Neural cell (in vitro differentiated cells): ENCODE results near the gene ZC3H12C.

Experiments used
- CTCF ChIP-seq: fragments of 450-650 bp; IDR thresholded peaks from 2 replicates; pipeline ENCODE4 v1.5.1; 2014; ENCODE audit warnings: antibody characterized with exemption, mild to moderate bottlenecking, moderate library complexity; ENCODE audit not compliant: poor library complexity, severe bottlenecking
- EP300 ChIP-seq: fragments of 450-650 bp; conservative IDR thresholded peaks from 2 replicates; pipeline ENCODE4 v1.6.1; 2014; ENCODE audit warnings: antibody characterized with exemption, mild to moderate bottlenecking, moderate library complexity; ENCODE audit not compliant: poor library complexity, severe bottlenecking
- EZH2 ChIP-seq: fragments of 200-600, 300-800 bp; shearing (Covaris generic), sonication (generic); IDR thresholded peaks from 2 replicates; pipeline ENCODE4 v1.6.1; 2014; ENCODE audit warnings: antibody characterized with exemption, low read length, borderline replicate concordance, mild to moderate bottlenecking; ENCODE audit not compliant: insufficient read depth, poor library complexity, severe bottlenecking
- MXI1 ChIP-seq: fragments of 450-650 bp; conservative IDR thresholded peaks from 2 replicates; pipeline ENCODE4 v1.6.1; 2014; ENCODE audit warnings: antibody characterized with exemption, mild to moderate bottlenecking; ENCODE audit not compliant: poor library complexity, severe bottlenecking
- POLR2AphosphoS5 ChIP-seq: IDR thresholded peaks from 2 replicates; pipeline ENCODE4 v1.6.1; 2012
- RAD21 ChIP-seq: fragments of 450-650 bp; conservative IDR thresholded peaks from 2 replicates; pipeline ENCODE4 v1.6.1; 2014; ENCODE audit warnings: antibody characterized with exemption, mild to moderate bottlenecking, moderate library complexity
- REST ChIP-seq: IDR thresholded peaks from 2 replicates; pipeline ENCODE4 v1.6.1; 2012; ENCODE audit warnings: borderline replicate concordance

- no peak for TF ChIP-seq POLR2AphosphoS5
- no peak for TF ChIP-seq RAD21
- no peak for TF ChIP-seq CTCF
- TF ChIP-seq MXI1: no peak
- no peak for TF ChIP-seq EP300
- TF ChIP-seq EZH2: no peak
- TF ChIP-seq REST: no peak
Measured at GRCh38 chr11:110065189-110065588, 28.0 kb upstream of the ZC3H12C start.
